Islet precursor cell (in vitro differentiated cells): ENCODE data around the gene OSBPL3.

Experiments
- DNase-seq: peaks from one replicate; pipeline ENCODE4 v3.0.0-alpha.2; 2018

OSBPL3 gene

GRCh38 chr7:24891311-24891735, 88.7 kb downstream of the OSBPL3 start:
- DNase-seq: no peak

GRCh38 chr7:24889611-24890010, 90.4 kb downstream of the OSBPL3 start:
- no peak for DNase-seq

DNA sequence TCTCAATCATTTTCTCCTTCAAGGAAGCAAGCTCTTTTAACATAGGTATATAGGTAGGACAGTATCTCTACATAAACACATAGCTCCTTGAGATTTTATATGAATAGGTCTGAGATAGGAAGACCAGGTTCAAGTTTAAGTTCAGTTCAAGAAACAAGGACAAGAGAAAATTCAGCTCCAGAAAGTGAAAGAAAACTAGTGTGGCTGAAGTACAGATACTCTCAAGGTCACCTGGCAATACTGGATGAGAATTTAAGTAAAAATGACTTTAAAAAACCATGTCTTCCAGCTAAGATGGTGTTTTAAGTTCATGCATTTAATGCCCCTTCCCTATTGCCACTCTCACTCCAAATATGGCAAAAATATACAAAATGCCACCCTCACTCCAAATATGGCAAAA, 91.3 kb downstream of the OSBPL3 start:
- no peak for DNase-seq

DNA sequence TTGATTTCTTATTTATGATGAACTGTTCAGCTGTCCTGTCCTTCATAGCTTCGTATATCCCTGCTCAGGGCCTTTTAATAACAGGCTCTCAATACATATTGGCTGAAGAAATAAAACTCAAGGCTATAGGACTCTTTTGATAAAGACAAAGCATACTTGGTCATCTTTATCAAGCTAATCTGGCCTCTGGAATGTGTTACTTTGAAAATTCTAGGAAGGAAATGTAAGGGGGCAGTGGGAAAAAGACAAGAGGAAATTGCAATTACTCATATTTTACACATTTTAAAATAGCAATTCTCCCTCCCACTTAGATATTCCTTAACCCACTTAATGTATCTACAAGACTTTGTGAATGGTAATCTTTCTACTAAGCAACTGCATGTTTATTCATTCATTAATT, 94.3 kb downstream of the OSBPL3 start:
- no peak for DNase-seq

GRCh38 chr7:24885305-24885704, 94.7 kb downstream of the OSBPL3 start:
- DNase-seq: no peak

DNA sequence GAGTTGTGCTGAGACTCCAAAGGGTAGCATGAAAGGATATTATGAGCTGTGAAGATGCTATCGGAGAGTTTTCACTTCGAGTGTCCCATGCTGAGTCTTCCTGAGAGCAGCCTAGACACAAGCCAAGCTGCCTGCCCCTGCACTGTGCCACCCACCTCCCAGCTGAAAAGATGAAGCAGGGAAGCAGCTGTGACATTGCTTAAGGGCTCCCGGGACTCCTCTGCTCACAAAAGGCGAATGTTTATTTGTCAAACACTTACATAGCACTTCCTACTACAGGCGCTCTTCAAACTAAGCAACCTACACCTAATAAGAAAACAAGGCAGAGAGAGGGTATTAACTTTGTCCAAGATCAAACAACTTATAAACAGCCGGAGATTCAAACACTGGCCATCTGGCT, 95.6 kb downstream of the OSBPL3 start:
- no peak for DNase-seq

- no peak for DNase-seq
Measured at GRCh38 chr7:24883622-24884013, 96.4 kb downstream of the OSBPL3 start.

DNA sequence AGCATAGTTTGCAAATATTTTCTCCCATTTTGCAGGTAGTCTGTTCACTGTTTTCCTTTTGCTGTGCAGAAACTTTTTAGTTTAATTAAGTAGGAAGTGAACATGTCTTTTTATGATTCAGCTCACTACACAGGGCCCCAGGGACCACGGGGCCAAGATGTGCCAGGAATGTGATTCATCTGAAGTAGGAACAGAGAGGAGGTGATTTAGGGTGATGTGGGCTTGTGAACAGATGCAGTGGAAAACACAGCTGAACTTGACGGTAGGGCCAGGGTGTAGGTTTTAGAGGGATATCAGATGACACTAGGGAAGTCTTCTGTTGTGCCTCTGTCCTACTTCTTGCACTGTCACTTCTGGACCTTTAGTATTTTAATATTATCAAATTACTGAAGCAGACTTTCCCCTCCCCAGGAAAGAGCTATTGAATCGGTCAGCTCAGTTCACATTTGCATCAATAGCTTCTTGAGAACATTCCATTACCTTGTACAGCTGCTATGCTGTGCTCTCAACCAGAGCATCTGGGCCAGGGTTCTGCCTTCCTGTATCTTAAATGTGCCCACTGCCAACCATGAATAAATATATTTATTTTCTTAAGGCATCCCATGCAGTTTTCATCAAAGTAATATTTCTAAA, 96.9 kb downstream of the OSBPL3 start:
- DNase-seq: no peak

GRCh38 chr7:24881623-24882022, 98.4 kb downstream of the OSBPL3 start:
- no peak for DNase-seq

DNA sequence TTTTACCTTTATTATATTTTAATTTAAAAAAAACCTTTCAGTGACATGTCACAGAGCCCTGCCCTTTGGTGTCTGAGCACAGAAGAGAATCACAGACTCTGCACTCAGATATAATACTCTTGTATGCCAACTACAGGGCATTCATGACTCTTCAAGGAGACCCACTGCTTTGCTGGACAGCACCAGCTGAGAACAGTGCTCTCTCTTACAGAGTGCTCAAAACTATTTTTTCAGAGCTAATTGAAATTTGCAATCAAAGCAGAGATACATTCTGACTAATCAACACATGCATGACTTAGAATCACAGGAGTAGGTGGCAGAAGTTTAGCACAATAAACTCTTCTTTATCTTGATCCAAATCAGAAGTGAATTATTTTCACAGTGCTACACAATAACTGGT, 99.1 kb downstream of the OSBPL3 start:
- no peak for DNase-seq

- DNase-seq: no peak
Measured at GRCh38 chr7:24879291-24879690, 100.7 kb downstream of the OSBPL3 start.

- no peak for DNase-seq
Measured at GRCh38 chr7:24877790-24878311, 102.1 kb downstream of the OSBPL3 start.

- DNase-seq: no peak
Measured at GRCh38 chr7:24874791-24875190, 105.2 kb downstream of the OSBPL3 start.

- DNase-seq: no peak
Measured at GRCh38 chr7:24873944-24874343, 106.0 kb downstream of the OSBPL3 start.

DNA sequence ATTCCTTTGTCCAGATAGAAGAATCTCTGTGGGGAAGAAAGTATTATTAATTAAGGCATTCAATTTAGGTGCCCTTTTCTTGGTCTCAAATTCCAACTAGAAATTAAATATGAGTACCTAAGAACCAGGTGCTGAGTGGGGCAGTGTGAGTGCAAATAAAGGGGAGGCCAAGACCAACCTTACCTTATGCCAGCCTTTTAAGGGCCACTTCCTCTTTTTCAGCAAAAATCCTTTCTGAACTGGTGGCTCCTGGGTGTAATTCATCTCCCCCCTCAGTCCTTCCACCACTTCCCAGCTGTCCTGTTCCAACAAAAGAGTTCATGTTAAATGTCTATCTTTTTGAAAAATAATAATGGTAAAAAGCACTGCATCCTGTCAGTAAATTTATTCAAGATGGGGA, 108.2 kb downstream of the OSBPL3 start:
- DNase-seq: no peak

DNA sequence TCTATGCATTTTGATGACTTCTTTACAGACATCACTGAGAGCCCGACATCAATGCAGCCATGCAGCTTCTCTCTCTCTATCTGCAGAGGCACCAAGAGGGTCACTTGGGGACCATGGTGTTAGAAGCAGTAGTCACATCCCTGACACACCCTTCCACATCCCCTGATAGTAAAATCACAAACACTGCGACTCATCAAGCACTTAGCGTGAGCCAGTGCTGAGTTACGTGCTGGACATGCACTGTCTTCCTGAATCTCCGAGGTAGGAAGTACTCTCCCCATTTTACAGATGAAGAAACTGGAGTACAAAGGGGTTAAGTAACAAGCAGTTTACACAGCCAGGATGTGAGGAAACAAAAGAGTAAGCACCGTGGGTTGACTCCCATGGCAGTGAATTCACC, 109.2 kb downstream of the OSBPL3 start:
- DNase-seq: no peak

GRCh38 chr7:24869572-24869971, 110.4 kb downstream of the OSBPL3 start:
- DNase-seq: no peak

- no peak for DNase-seq
Measured at GRCh38 chr7:24868741-24869140, 111.2 kb downstream of the OSBPL3 start.

- no peak for DNase-seq
Measured at GRCh38 chr7:24866004-24866615, 113.9 kb downstream of the OSBPL3 start.

DNA sequence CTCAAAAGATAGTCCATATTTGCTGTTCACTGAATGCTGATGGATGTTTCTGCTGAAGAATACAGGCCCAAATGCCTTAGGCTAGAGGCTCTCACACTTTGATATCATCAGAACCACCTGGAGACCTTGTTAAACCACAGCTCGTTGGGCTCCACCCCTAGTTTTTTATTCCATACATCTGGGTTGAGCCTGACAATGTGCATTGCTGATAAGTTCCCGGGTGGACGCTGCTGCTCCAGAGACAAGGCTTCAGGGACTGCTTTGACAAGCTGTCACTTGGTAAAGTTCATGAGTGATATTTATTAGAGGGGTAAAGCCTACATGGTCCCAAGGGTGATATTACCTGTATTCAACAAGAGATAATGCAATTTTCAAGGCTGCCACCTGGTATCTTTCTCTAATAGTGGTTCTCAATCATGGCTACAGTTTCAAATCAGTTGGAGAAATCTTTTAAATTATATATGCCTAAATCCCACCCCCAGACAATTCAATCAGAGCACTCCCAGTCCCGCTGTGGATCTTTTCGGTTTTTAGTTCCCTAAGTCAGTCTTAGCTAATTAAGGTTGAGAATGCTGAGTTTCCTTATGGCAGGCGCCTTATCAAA, 115.7 kb downstream of the OSBPL3 start:
- no peak for DNase-seq

DNA sequence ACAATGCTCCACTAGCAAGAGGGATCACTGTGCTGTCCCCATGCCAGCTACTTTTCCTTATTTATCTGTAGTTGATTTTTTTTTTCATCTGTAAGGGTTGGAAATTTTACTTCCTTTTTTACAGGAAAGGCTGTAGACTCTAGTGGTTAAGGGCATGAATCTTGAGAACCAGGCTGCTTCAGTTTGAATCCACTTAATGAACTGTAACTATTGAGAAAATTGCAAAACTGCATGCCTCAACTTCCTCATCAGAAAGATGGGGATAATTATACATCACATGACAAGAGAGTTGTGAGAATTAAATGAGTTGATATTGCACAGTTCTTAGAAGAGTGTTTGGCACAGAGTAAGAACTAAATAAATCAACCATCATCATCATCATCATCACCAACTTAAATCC, 116.4 kb downstream of the OSBPL3 start:
- DNase-seq: no peak

GRCh38 chr7:24862461-24862860, 117.5 kb downstream of the OSBPL3 start:
- DNase-seq: no peak

DNA sequence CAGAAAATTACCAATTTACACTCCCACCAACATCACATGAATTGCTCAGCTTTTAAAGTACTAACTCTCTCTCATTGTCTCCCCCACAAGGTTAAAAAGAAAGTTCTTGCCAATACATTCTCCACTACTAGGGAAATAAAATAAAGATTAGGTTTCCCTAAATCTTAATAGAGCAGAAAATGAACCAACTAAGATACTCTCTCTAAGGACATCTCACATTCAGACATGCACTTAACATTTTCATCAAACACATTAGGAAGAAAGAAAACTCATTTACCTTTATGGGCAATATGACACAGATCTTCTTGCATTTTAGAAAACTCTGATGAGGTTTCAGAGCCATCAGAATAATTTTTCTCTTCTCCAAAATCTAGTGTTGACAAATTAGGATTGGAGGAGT, 118.6 kb downstream of the OSBPL3 start:
- DNase-seq: no peak

- no peak for DNase-seq
Measured at GRCh38 chr7:24860611-24861010, 119.4 kb downstream of the OSBPL3 start.
